ENCODE results near the gene GRK7.

GRCh38 chr3:141764465-141764864 lies 1.3 kb downstream of the GRK7 start:
- TF ChIP-seq POLR2A (IDR thresholded peaks at IDR 0.05; ENCODE audit: low read length): no peak
- no peak for TF ChIP-seq GATA1 (IDR thresholded peaks at IDR 0.05; ENCODE audit: low read depth, low read length)

Measured in erythroblast (primary cell).